GM23248 (cell line): ENCODE results near the gene NFKBIB. TPM values are rescaled to one million over a fixed set of nuclear protein-coding genes. Genes with fewer than 3 reads are reported as not detected.

Experiments used
- DNase-seq: peaks from one replicate; pipeline ENCODE4 v3.0.0-alpha.2; 2015
- H2AFZ ChIP-seq: fragments of 200-600 bp; sonication (generic); 2 replicates; pipeline ENCODE4 v1.6.1; 2016; ENCODE audit warnings: antibody characterized with exemption
- H3F3A ChIP-seq: fragments of 200-600 bp; sonication (generic); 2 replicates; pipeline ENCODE4 v1.6.1; 2016; ENCODE audit warnings: mild to moderate bottlenecking, antibody characterized with exemption, mixed run types; ENCODE audit not compliant: insufficient read depth
- H3K27ac ChIP-seq: fragments of 200-600 bp; sonication (generic); 2 replicates; pipeline ENCODE4 v1.5.1; 2016; ENCODE audit warnings: mild to moderate bottlenecking
- H3K27me3 ChIP-seq: fragments of 200-600 bp; sonication (generic); replicated peaks from 2 replicates; pipeline ENCODE4 v1.6.1; 2016; ENCODE audit warnings: mild to moderate bottlenecking; ENCODE audit not compliant: insufficient read depth
- H3K36me3 ChIP-seq: fragments of 200-600 bp; sonication (generic); 2 replicates; pipeline ENCODE4 v1.6.1; 2016; ENCODE audit warnings: low read depth, mild to moderate bottlenecking
- H3K4me1 ChIP-seq: fragments of 200-600 bp; sonication (generic); 2 replicates; pipeline ENCODE4 v1.6.1; 2016; ENCODE audit warnings: mild to moderate bottlenecking; ENCODE audit not compliant: insufficient read depth
- H3K4me2 ChIP-seq: fragments of 200-600 bp; sonication (generic); one replicate; pipeline ENCODE4 v1.6.1; 2016; ENCODE audit warnings: mild to moderate bottlenecking; ENCODE audit not compliant: unreplicated experiment
- H3K4me3 ChIP-seq: fragments of 200-600 bp; sonication (generic); 2 replicates; pipeline ENCODE4 v1.5.1; 2016; ENCODE audit warnings: mild to moderate bottlenecking
- H3K79me2 ChIP-seq: fragments of 200-600 bp; sonication (generic); 2 replicates; pipeline ENCODE4 v1.6.1; 2016; ENCODE audit warnings: mild to moderate bottlenecking; ENCODE audit not compliant: insufficient read depth
- H3K9ac ChIP-seq: fragments of 200-600 bp; sonication (generic); 2 replicates; pipeline ENCODE4 v1.6.1; 2016; ENCODE audit warnings: mild to moderate bottlenecking
- H3K9me2 ChIP-seq: fragments of 200-600 bp; sonication (generic); 2 replicates; pipeline ENCODE4 v1.6.1; 2016; ENCODE audit warnings: mixed run types, mild to moderate bottlenecking, moderate library complexity; ENCODE audit not compliant: insufficient read depth
- H3K9me3 ChIP-seq: fragments of 200-600 bp; sonication (generic); one replicate; pipeline ENCODE4 v1.6.1; 2017; ENCODE audit warnings: low read depth
- H4K20me1 ChIP-seq: fragments of 200-600 bp; sonication (generic); 2 replicates; pipeline ENCODE4 v1.6.0; 2016; ENCODE audit not compliant: insufficient read depth
- EZH2 ChIP-seq: fragments of 200-600 bp; sonication (generic); IDR thresholded peaks from 2 replicates; pipeline ENCODE4 v1.6.1; 2018; ENCODE audit warnings: antibody characterized with exemption, mild to moderate bottlenecking; ENCODE audit not compliant: insufficient read depth, poor library complexity, severe bottlenecking
- EZH2phosphoT487 ChIP-seq: fragments of 200-600 bp; sonication (generic); IDR thresholded peaks from 2 replicates; pipeline ENCODE4 v1.6.1; 2018; ENCODE audit warnings: antibody characterized with exemption, moderate library complexity, mild to moderate bottlenecking, low read depth; ENCODE audit not compliant: insufficient read depth
- WGBS, 2 experiments: methylation state at CpG; one replicate each; pipeline ENCODE4 v1.1.6; 2015 to 2017; ENCODE audit warnings: low lambda C conversion rate in 2 of 2, low coverage in 1 of 2; ENCODE audit errors: missing lambda C conversion rate in 2 of 2; 5-methylcytosine and 5-hydroxymethylcytosine counted together
- in situ Hi-C: fragments of 300-500 bp; cut with MboI; formaldehyde crosslinking; loops from 2 replicates; pipeline ENCODE4 v1.15.0; 2020
- polyA plus RNA-seq: library from polyadenylated mRNA; unstranded; fragments of >200 nt; fragmentation: Nextera tagmentation; extraction: Ambion mirVana; gene quantifications from 2 replicates; pipeline ENCODE4 v1.2.1, GENCODE V29; 2016
- total RNA-seq: library from RNA; depleted of rRNA; stranded (reverse); fragments of >200 nt; shearing (Covaris generic); gene quantifications from 2 replicates; pipeline ENCODE4 v1.2.3, GENCODE V29; 2014

The NFKBIB gene
- total and polyA plus RNA-seq, 2 experiments from 2014 or later = 12.8 to 18.0 TPM

DNA sequence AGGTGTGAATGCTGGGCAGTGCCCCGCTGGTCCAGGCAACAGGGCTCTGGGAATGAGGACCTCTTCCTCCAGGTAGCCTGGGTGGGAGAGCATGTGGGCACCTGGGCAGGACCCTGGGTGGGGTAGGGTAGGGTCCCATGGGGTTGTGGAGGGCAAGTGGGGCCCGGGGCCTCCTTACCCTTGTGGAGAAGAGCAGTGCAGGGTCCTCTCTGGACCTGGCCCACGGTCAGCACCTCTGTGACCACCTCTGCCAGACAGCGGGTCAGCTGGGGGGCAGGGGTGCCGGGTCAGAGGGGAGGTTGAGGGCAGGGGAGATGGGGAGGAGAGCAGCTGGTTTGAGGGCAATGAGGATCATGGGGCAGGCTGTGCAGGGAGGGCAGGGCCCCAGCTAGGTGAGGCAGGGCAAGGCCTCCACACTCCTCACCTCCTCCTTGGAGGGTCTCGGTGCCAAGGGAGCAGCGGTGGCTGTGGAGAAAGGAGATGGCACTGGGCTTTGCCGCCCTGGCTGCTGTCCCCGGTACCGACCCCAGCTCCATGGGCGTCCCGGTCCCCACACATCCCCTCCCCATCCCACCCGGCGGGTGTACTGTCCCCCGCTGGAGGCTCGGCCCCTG, 11.7 kb downstream of the NFKBIB start:
- in situ Hi-C loops = no loop called here
- no peak for DNase-seq
- no peaks in the 10 kb centered on the region for H3K27me3 ChIP-seq
- H3K79me2 ChIP-seq = no peaks in the 10 kb centered on the region
- no peaks in the 10 kb centered on the region for H3K9me3 ChIP-seq
- no peaks in the 10 kb centered on the region for H3F3A ChIP-seq
- no peaks in the 10 kb centered on the region for H3K36me3 ChIP-seq
- no peak overlapping the region for H3K9ac ChIP-seq
- TF ChIP-seq EZH2 = no peak
- TF ChIP-seq EZH2phosphoT487 = no peak
- H3K27ac ChIP-seq = no peak overlapping the region
- H3K9me2 ChIP-seq = no peaks in the 10 kb centered on the region
- 61 to 80% methylated on average over 8 to 13 of the region's 16 CpGs for WGBS, 2 experiments
- no peak overlapping the region for H3K4me3 ChIP-seq
- no peaks in the 10 kb centered on the region for H4K20me1 ChIP-seq
- H3K4me1 ChIP-seq = no peaks in the 10 kb centered on the region
- no peak overlapping the region for H2AFZ ChIP-seq
- no peak overlapping the region for H3K4me2 ChIP-seq

DNA sequence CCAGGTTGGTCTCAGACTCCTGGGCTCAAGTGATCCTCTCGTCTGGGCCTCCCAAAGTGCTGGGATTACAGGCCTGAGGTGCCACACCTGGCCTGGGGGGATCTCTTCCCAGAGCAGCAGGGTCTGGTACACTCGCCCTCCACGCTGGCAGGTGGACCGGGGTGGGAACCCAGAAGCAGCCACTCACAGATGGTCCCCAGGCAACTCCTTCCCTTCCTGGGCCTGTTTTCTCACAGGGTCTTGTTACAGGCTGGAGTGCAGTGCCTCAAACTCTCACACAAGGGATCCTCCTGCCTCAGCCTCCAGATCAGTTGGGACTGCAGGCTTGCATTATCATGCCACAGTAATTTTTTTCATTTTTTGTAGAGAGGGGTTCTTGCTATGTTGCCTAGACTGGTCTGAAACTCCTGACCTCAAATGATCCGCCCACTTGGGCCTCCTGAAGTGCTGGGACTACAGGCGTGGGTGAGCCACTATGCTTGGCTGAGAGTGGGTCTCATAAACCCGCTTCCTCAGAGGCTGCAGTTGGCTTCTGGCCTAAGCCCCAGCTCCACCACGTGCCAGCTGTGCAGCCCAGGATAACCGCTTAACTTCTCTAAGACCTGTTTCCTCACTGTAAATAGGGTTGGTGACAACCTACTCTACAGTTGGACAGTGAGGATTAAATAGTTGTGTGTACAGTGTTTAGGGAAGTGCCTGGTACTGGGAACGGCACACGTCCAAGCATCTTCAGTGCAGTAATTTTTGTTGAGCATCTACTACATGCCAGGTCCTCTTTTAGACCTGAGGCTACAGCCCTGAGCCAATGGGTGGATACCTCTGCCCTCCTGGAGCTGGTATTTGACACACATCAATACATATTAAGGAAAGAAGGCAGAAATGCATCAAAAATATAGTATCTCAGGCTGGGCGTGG, 13.1 kb downstream of the NFKBIB start:
- Histone ChIP-seq H4K20me1 (no peaks in the 10 kb centered on the region), H3K9me3 (no peaks in the 10 kb centered on the region), H3K4me2 (no peak overlapping the region), H2AFZ (no peak overlapping the region), H3K9ac (no peak overlapping the region), H3K4me3 (no peak overlapping the region), H3F3A (no peaks in the 10 kb centered on the region), H3K27me3 (no peaks in the 10 kb centered on the region), H3K9me2 (no peaks in the 10 kb centered on the region), H3K79me2 (no peaks in the 10 kb centered on the region), H3K27ac (no peak overlapping the region), H3K4me1 (no peaks in the 10 kb centered on the region), H3K36me3 (no peaks in the 10 kb centered on the region)
- 68 to 78% methylated on average over 12 of the region's 12 CpGs for WGBS, 2 experiments
- in situ Hi-C loops = no loop called here
- no peak for DNase-seq
- TF ChIP-seq EZH2 = no peak
- no peak for TF ChIP-seq EZH2phosphoT487

DNA sequence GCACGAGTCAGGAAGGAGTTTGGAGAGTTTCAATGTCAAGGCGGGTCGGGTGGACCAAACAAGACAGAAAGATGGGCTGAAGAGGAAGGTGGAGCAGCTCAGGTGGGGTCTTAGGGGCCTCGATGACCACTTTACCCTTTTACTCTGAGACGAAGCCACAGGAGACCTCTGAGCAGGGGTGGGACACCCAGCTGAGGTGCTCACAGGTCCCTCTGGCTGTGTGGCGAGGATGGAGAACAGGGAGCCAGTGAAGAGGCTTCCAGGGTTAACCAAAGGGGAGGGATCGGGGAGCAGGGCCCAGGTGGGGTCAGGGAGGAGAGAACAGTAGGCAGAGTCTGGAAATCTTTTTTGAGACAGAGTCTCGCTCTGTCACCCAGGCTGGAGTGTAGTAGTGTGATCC, 14.2 kb downstream of the NFKBIB start:
- in situ Hi-C loops = no loop called here

DNA sequence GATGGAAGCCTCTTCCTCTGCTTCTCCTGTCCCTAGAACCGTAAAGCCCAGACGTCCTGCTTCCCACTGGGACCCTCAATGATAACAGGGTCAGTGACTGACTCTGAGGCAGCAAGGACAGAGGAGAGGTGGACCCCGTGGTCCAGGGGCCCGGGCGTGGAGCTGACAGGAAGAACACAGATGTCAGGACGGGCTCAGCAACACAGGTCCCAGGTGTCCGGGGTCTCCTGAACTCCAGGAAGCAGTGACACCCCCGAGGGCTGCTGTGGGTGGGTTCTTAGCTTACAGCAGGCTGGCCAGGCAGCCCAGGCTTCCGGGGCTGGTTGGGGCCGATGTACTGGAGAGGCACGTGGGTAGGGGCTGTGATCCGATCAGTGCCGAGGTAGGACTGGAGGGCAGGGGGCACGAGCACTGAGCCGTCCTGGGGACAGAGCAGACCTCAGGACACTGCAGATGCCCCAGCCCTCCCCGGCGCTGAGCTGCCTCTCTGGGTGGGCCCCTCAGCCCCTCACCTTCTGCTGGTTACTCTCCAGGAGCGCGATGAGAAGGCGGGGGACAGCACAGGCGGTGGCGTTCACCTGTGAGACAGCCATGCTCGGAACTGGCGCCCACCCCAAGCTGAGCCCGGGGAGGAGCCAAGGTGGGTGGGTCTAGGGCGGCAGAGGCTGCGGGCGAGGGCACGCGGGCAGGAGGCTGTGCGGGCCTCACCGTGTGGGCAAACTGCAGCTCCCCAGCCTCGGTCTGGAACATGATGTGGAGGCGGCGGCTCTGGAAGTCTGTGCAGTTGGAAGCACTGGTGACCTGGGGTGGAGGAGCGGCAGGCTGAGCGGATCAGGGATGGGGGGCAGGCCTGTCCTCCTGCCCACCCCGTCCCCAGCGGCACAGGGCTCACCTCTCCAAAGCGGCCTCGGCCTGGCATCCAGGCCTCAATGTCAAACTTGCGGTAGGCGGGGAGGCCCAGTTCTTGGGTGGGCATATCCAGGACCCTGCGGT, 15.9 kb downstream of the NFKBIB start:
- Histone ChIP-seq H3K79me2 (no peaks in the 10 kb centered on the region), H3K36me3 (no peaks in the 10 kb centered on the region), H3K4me2 (no peak overlapping the region), H3K9me3 (no peaks in the 10 kb centered on the region), H3K9ac (no peak overlapping the region), H2AFZ (no peak overlapping the region), H3K27ac (no peak overlapping the region), H3K4me1 (no peaks in the 10 kb centered on the region), H3K4me3 (no peak overlapping the region), H4K20me1 (no peaks in the 10 kb centered on the region), H3K9me2 (no peaks in the 10 kb centered on the region), H3K27me3 (no peaks in the 10 kb centered on the region), H3F3A (no peaks in the 10 kb centered on the region)
- in situ Hi-C loops = no loop called here
- 95 to 96% methylated on average over 43 to 44 of the region's 44 CpGs for WGBS, 2 experiments
- TF ChIP-seq EZH2phosphoT487 (no peak), EZH2 (no peak)
- DNase-seq = no peak

More for the DNA sequence above, 14.2 kb downstream of the NFKBIB start:
- no peak overlapping the region for H3K4me2 ChIP-seq
- H3K9me2 ChIP-seq = no peaks in the 10 kb centered on the region
- no peaks in the 10 kb centered on the region for H3K9me3 ChIP-seq
- no peak overlapping the region for H2AFZ ChIP-seq
- H4K20me1 ChIP-seq = no peaks in the 10 kb centered on the region
- no peaks in the 10 kb centered on the region for H3K4me1 ChIP-seq
- TF ChIP-seq EZH2 = no peak
- TF ChIP-seq EZH2phosphoT487 = no peak
- no peaks in the 10 kb centered on the region for H3K79me2 ChIP-seq
- H3K27ac ChIP-seq = no peak overlapping the region
- DNase-seq = no peak
- H3K9ac ChIP-seq = no peak overlapping the region
- H3K4me3 ChIP-seq = no peak overlapping the region
- 84 to 86% methylated on average over 8 of the region's 8 CpGs for WGBS, 2 experiments
- H3K27me3 ChIP-seq = no peaks in the 10 kb centered on the region
- no peaks in the 10 kb centered on the region for H3F3A ChIP-seq
- H3K36me3 ChIP-seq = no peaks in the 10 kb centered on the region
